Activated naive CD4-positive, alpha-beta T cell treated with anti-CD3 and anti-CD28 coated beads, Interleukin-2, amount 50 U/mL, for 24 hours (primary cell): Measurements from ENCODE around the gene XK.

Experiments used
- H3K27ac Mint-ChIP-seq: one replicate; pipeline ENCODE4 v1.8.0; 2021; ENCODE audit warnings: mild to moderate bottlenecking, mixed read lengths
- H3K27me3 Mint-ChIP-seq: one replicate; pipeline ENCODE4 v1.8.0; 2021; ENCODE audit warnings: mixed read lengths
- H3K36me3 Mint-ChIP-seq: one replicate; pipeline ENCODE4 v1.8.0; 2021; ENCODE audit warnings: mixed read lengths
- H3K4me1 Mint-ChIP-seq: one replicate; pipeline ENCODE4 v1.8.0; 2021; ENCODE audit warnings: mixed read lengths
- H3K4me3 Mint-ChIP-seq: one replicate; pipeline ENCODE4 v1.8.0; 2021; ENCODE audit warnings: mild to moderate bottlenecking, mixed read lengths
- H3K9me3 Mint-ChIP-seq: one replicate; pipeline ENCODE4 v1.8.0; 2021; ENCODE audit warnings: mixed read lengths

XK gene

DNA sequence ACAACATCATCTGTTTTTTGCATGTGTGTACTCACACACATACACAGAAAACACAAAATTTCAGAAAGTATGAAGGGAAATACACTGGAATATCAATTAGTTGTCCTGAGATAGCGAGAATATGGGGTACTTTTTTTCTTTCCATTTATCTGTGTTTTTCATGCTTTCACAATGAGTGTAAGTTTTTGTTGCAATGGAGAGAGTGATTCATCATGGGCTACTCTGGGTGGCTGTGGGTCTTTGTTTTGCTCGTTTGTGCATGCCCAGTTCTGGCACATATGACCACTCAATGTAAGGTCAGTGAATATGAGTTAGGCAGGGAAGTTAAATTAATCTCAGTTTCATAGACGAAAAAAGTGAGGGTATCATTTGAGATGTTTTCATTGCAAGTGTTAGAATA is 26.9 kb downstream of the XK start:
- Mint-ChIP-seq H3K4me3 (no peak overlapping the region), H3K9me3 (no peaks in the 10 kb centered on the region), H3K27me3 (no peaks in the 10 kb centered on the region), H3K4me1 (no peaks in the 10 kb centered on the region), H3K27ac (no peak overlapping the region), H3K36me3 (no peaks in the 10 kb centered on the region)

DNA sequence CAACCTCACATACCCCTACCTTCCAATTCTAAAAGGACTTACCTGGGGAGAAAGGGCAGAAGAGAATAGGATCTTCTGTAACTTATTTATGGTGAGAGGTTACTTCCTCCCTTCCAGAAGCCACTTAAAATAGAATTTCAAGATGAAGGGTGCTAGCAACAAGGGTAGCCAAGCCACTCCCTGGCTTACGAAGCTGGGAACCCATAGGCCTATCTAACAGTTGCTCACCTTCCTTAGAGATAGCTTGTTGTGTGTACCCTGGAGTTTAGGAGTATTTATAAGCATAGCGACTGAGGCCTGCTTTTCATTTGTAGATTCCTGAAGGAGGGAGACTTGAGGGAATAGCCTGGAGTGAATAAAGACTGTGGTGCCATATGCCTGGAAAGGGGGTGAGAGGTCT is 28.9 kb downstream of the XK start:
- Mint-ChIP-seq H3K27me3 (no peaks in the 10 kb centered on the region), H3K9me3 (peaks cover 5% of the 10 kb centered on the region), H3K4me1 (no peaks in the 10 kb centered on the region), H3K4me3 (no peak overlapping the region), H3K27ac (no peak overlapping the region), H3K36me3 (peaks cover 5% of the 10 kb centered on the region)

DNA sequence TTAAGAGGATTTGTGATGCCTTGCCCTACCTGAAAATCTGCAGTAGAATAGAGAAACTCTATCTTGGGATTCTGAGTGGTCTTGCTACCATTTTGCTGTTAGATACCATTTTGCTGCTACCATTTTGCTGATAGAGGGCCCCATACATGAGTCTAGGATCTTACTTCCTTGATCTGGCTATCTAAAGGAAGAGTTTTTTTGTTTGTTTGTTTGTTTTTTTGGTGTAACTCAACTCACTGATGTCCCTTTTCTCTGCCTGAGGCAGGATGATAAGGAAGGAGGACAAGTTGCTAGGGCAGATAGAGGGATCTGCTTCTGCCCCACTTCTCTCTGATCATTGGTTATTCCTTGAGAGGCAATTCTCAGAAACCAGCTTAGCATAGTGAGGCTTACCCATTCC is 31.0 kb downstream of the XK start:
- no peaks in the 10 kb centered on the region for H3K4me1 Mint-ChIP-seq
- H3K4me3 Mint-ChIP-seq = no peak overlapping the region
- no peaks in the 10 kb centered on the region for H3K27me3 Mint-ChIP-seq
- peaks cover 5% of the 10 kb centered on the region for H3K9me3 Mint-ChIP-seq
- H3K36me3 Mint-ChIP-seq = peaks cover 5% of the 10 kb centered on the region
- H3K27ac Mint-ChIP-seq = no peak overlapping the region

DNA sequence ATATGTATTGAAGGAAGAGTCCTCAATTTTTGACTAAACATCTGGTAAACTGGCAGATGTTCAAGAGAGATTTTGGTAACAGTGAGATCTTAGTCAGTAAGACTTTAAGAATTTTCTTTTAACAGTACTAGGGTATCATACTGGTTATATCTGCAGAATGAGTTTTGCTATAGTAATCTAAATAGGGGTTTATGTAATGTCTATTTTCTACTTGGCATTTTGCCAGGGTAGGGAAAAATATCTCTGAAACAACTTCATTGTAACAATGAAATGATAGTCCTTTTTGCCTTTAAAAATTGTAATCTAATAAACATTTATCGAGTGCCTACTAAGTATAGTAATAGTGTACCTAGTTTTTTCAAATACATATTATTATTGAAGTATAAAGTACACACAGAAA is 32.1 kb downstream of the XK start:
- Mint-ChIP-seq H3K27me3 (peaks cover 2% of the 10 kb centered on the region), H3K4me1 (no peaks in the 10 kb centered on the region), H3K9me3 (peaks cover 5% of the 10 kb centered on the region), H3K27ac (no peak overlapping the region), H3K36me3 (peaks cover 5% of the 10 kb centered on the region), H3K4me3 (no peak overlapping the region)

DNA sequence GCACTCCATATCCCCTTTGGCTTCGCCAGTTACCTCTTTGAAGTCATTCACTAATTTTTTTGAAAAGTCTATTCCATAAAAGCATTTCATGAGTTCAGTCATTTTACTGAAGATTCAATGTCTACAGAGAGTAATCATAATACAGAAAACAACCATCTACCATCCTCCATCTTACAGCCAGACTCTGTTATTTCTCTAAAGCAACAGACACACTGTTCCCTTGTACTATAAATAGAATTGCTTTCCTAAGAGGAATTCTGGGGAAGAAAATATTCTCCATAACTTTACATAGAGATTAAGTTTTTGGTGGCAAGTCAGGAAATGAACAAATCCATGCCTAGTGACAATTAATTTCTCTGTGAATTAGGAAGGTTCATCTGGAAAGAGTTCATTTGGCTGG is 37.0 kb downstream of the XK start:
- H3K9me3 Mint-ChIP-seq = peaks cover 5% of the 10 kb centered on the region
- no peak overlapping the region for H3K27ac Mint-ChIP-seq
- peaks cover 5% of the 10 kb centered on the region for H3K36me3 Mint-ChIP-seq
- H3K4me3 Mint-ChIP-seq = no peak overlapping the region
- no peaks in the 10 kb centered on the region for H3K4me1 Mint-ChIP-seq
- H3K27me3 Mint-ChIP-seq = peaks cover 2% of the 10 kb centered on the region

DNA sequence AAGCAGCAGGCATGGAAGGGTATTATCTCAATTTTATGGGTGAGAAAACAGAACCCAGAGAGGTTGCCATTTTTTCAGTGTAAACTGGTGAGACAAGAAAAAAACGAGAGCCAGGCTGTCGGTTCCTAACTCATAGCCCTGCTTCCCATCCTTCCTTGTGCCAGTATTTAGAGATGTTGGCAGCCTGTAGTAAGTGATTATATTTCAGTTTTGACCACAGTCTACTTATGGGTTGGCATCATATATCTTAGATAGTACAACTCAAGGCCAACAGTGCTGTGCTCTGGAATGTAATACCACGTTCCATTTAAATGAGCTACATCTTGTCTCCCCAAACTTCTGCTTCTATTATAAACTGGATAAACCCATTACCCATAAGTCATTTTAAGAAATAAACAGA is 40.8 kb downstream of the XK start:
- H3K27me3 Mint-ChIP-seq = peaks cover 2% of the 10 kb centered on the region
- H3K4me1 Mint-ChIP-seq = no peaks in the 10 kb centered on the region
- H3K27ac Mint-ChIP-seq = no peak overlapping the region
- H3K36me3 Mint-ChIP-seq = no peaks in the 10 kb centered on the region
- no peaks in the 10 kb centered on the region for H3K9me3 Mint-ChIP-seq
- no peak overlapping the region for H3K4me3 Mint-ChIP-seq

DNA sequence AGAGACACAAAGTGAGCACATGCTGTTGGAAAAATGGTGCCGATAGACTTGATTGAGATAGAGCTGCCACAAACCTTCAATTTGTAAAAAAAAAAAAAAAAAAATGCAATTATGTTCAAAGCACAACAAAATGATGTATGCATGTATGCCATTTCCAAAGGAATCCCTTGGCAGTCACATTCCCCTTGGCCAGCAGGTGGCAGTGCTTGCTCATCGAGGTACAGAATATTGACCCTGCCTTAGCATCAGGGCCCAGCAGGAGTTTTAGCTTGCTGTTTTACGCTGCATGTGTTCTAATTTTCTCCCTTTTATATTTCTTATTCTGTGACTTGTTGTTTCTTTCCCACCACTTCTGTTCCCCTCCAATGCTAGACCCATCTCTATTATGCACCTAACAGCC is 59.8 kb downstream of the XK start:
- no peaks in the 10 kb centered on the region for H3K9me3 Mint-ChIP-seq
- H3K4me3 Mint-ChIP-seq = no peak overlapping the region
- H3K4me1 Mint-ChIP-seq = peaks cover 16% of the 10 kb centered on the region
- H3K36me3 Mint-ChIP-seq = no peaks in the 10 kb centered on the region
- H3K27me3 Mint-ChIP-seq = no peaks in the 10 kb centered on the region
- H3K27ac Mint-ChIP-seq = no peak overlapping the region

DNA sequence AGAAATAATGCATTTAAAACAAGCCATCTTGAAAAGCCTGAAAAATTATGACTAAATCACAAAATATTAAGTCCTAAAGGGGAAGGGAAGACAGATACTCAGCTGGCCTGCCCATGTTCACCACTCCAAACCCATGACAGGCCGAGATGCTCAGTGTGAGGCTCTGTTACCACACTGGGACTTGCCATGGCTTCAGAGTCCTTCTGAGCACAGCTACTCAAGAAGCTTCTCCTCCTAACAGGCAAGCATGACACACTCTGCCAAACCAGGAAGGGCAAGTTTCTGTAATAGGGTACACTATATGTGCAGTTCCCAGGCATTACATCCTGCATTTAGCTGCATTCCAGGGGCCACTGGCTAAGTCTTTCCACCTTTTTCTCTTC is 60.2 kb downstream of the XK start:
- H3K27me3 Mint-ChIP-seq = no peaks in the 10 kb centered on the region
- H3K9me3 Mint-ChIP-seq = no peaks in the 10 kb centered on the region
- no peaks in the 10 kb centered on the region for H3K36me3 Mint-ChIP-seq
- H3K4me3 Mint-ChIP-seq = no peak overlapping the region
- H3K27ac Mint-ChIP-seq = no peak overlapping the region
- H3K4me1 Mint-ChIP-seq = peaks cover 16% of the 10 kb centered on the region

DNA sequence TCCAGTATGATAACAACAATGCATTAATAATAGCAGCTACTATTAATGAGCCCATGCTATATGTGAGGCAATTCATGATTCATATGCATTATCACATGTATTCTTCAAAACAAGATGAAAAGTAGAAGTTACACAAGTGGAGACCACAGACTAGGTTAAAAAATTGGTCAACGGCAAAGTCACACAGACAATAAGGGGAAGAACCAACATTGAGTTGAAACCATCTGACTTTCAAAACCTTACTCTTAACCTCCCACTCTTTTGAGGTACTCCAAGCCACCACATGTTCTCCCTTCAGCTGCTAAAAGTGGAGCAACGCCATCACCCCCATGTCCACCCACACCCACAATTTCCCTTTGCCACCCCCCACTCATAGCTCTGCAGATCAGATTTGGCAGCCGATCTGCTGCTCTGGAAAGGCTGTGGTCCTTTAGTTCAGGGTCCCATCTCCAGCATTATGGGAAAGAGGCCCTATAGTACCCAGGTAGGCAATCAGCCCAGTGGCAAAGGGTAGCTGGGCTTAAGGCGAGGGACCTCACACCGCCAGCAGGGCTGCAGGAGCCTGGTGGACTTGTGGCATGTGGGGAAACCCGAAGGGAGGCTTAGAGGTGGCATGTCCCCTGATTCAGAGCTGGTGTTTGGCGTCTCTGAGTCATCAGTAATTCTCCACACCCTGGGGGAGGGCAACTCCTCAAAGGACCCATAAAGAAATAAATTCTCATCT is 60.8 kb downstream of the XK start:
- Mint-ChIP-seq H3K27me3 (no peaks in the 10 kb centered on the region), H3K36me3 (no peaks in the 10 kb centered on the region), H3K27ac (no peak overlapping the region), H3K4me3 (no peak overlapping the region), H3K9me3 (no peaks in the 10 kb centered on the region), H3K4me1 (peaks cover 18% of the 10 kb centered on the region)

DNA sequence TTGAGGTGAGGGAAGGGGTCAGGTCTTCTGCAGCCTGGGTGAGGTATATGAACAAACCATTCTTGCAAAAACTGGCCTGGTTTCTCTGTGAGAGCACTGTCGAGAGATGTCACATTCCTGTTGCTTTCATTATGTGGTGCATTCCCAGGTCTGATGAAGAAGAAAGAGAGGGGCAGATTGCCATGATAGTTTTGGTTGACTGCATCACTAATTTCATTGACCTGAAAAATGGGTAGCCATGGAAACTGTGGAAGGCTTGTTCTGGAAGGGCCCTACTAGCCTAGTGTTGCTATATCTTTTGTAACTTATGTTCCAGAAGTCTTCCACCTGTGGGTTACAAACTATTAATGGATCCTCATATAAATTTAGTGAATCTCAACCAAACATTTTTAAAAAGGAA is 61.4 kb downstream of the XK start:
- Mint-ChIP-seq H3K9me3 (no peaks in the 10 kb centered on the region), H3K36me3 (no peaks in the 10 kb centered on the region), H3K27ac (no peak overlapping the region), H3K4me1 (peaks cover 22% of the 10 kb centered on the region), H3K27me3 (no peaks in the 10 kb centered on the region), H3K4me3 (no peak overlapping the region)

DNA sequence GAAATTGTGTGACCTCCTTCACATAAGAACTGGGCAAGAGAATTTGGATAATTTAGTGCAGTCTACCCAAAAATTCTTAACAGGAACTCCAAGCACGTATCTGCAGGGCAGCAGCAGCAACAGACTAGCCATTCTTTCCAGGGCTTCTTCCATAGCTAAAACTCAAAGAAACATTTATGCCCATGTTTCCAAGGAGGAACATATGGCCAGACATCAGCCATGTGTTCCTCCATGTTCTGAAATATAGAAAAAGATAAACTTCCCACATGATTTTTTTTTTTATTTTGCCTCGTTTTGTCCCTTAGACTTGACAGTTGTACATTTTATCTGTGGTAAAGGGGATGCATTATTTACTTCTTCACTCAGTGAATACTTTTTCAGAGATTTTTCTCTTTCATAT is 66.7 kb downstream of the XK start:
- H3K9me3 Mint-ChIP-seq = no peaks in the 10 kb centered on the region
- H3K27ac Mint-ChIP-seq = no peak overlapping the region
- no peaks in the 10 kb centered on the region for H3K36me3 Mint-ChIP-seq
- H3K27me3 Mint-ChIP-seq = no peaks in the 10 kb centered on the region
- H3K4me1 Mint-ChIP-seq = peaks cover 7% of the 10 kb centered on the region
- no peak overlapping the region for H3K4me3 Mint-ChIP-seq

DNA sequence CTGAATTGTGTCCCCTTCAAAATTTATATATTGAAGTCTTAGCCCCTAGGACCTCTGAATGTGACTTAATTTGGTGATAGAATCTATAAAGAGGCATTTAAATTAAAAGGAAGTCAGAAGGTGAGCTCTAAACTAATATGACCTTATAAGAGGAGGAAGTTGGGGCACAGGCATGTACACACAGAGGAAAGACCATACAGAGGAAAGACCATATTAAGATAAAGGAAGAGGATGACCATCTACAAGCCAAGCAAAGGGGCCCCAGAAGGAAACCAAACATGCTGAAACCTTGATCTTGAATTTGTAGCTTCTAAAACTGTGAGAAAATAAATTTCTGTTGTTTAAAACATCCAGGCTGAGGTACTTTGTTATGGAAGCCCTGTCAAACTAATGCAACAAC is 67.3 kb downstream of the XK start:
- no peaks in the 10 kb centered on the region for H3K27me3 Mint-ChIP-seq
- H3K4me1 Mint-ChIP-seq = peaks cover 7% of the 10 kb centered on the region
- H3K9me3 Mint-ChIP-seq = no peaks in the 10 kb centered on the region
- no peak overlapping the region for H3K27ac Mint-ChIP-seq
- peak overlapping the region; percentile 44 for H3K4me3 Mint-ChIP-seq
- H3K36me3 Mint-ChIP-seq = no peaks in the 10 kb centered on the region

DNA sequence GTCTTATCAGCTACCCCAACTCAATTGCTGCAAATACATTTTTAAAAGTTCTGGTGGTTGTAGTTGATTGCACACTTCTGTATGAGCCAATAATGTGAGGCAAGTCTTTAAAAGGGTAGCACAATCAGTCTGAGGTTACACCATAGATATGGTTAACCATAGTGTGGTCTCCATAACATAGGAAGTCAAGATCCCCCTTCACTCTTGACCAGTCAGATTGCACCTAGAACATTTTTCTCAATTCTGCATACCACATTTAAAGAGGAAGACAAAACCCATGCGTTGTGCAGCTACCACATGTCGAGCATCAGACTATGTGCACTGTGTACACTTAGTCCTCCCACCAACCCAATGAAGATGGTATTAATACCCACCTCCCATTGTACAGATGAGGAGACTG is 67.8 kb downstream of the XK start:
- Mint-ChIP-seq H3K27ac (peak overlapping the region; percentile 53), H3K9me3 (peaks cover 3% of the 10 kb centered on the region), H3K4me3 (no peak overlapping the region), H3K27me3 (no peaks in the 10 kb centered on the region), H3K36me3 (no peaks in the 10 kb centered on the region), H3K4me1 (peaks cover 7% of the 10 kb centered on the region)

DNA sequence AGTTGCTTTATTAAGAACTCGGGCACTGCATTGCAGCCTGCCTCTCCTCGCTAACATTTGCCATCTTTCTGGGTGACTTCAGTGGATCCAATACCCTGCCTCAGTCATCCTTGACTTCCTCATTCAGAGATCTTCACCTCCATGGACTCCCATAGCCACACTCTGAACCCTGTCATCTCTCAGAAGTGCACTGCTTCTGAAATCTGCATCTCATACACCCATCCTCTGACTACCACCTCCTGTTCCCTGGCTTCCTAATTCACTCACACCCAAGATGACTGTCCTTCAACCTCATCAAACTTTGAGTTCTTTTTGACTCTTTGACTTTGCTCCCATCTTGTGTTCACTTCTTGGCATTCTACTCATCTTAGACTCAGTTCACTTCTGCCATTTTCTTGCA is 68.9 kb downstream of the XK start:
- Mint-ChIP-seq H3K4me3 (no peak overlapping the region), H3K27ac (no peak overlapping the region), H3K36me3 (no peaks in the 10 kb centered on the region), H3K4me1 (peaks cover 7% of the 10 kb centered on the region), H3K27me3 (no peaks in the 10 kb centered on the region), H3K9me3 (peaks cover 5% of the 10 kb centered on the region)

DNA sequence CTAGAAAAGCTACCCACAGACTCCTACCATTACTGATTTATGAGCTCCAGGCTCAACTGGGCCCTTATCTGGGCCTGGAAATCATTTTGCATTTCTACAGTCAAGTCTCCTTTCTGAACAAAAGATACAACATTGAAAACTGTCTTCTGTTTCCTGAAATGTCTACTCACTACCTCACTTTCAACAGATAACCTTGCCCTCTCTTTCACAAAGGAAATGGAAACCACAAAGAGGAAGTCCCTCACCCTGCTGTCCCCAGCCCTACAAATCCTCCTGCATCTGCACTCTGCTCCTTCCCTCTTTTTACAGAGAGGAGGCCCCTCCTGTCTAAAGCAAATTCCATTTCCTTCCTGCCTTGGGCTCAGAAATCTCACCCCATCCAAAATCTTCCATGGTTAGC is 69.4 kb downstream of the XK start:
- Mint-ChIP-seq H3K27ac (no peak overlapping the region), H3K27me3 (no peaks in the 10 kb centered on the region), H3K9me3 (peaks cover 5% of the 10 kb centered on the region), H3K4me3 (no peak overlapping the region), H3K36me3 (no peaks in the 10 kb centered on the region), H3K4me1 (peaks cover 7% of the 10 kb centered on the region)

DNA sequence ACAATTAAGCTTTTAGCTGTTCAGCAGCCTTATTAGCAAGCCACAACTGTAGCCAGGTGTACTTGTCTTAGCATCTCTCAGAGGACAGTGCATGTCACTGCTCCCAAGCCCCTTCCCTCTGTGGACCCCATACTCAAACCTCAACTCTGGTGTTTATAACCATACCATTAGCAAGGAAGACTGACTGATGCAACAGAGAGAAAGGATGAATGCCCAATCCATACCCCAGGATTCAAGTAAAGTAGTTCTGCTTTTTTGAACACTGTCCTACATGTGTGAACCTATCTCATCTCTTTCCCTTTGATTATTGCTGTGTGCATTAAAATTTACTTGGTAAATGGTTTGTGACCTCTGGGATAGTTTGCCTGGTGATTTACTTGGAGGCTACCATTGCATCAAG is 71.5 kb downstream of the XK start:
- peaks cover 5% of the 10 kb centered on the region for H3K9me3 Mint-ChIP-seq
- peak overlapping the region; percentile 66 for H3K27ac Mint-ChIP-seq
- H3K36me3 Mint-ChIP-seq = no peaks in the 10 kb centered on the region
- H3K4me1 Mint-ChIP-seq = no peaks in the 10 kb centered on the region
- no peak overlapping the region for H3K4me3 Mint-ChIP-seq
- H3K27me3 Mint-ChIP-seq = no peaks in the 10 kb centered on the region

DNA sequence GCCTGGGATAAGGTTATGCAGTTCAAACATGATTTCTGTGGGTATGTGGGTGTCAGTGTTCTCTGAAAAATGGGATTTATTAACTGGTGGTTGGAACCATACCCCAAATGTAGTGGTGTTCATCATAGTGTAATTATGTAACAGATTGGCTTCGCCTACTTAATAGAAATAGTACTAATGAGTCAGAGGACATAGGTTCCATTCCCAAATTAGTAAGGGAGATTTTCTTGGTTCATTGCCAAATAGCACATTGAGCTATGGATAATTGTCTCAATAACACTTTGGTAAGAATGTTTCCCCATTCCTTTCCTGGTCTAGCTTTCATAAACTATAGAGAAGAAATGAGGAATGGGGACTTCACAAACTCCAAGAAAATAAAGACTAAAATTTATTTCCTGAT is 73.8 kb downstream of the XK start:
- no peak overlapping the region for H3K4me3 Mint-ChIP-seq
- H3K9me3 Mint-ChIP-seq = peaks cover 5% of the 10 kb centered on the region
- H3K4me1 Mint-ChIP-seq = peaks cover 8% of the 10 kb centered on the region
- H3K36me3 Mint-ChIP-seq = no peaks in the 10 kb centered on the region
- no peaks in the 10 kb centered on the region for H3K27me3 Mint-ChIP-seq
- no peak overlapping the region for H3K27ac Mint-ChIP-seq
